Cerebellar nuclear complex (tissue), 1 donor: Measurements from ENCODE around the gene KCNG2.

Experiments used
- DNase-seq, 2 experiments: peaks; one replicate each; lab custom pipeline; 2025; lab: John Stamatoyannopoulos, UW

KCNG2 gene

GRCh38 chr18:79819064-79819967 lies 21.6 kb downstream of the KCNG2 start:
- no peak for DNase-seq

- DNase-seq: no peak
Observed at GRCh38 chr18:79819968-79820351, 22.2 kb downstream of the KCNG2 start.

GRCh38 chr18:79823120-79823519 lies 25.4 kb downstream of the KCNG2 start:
- no peak for DNase-seq

GRCh38 chr18:79825913-79826312 lies 28.2 kb downstream of the KCNG2 start:
- no peak for DNase-seq

- no peak for DNase-seq
Observed at GRCh38 chr18:79826966-79827365, 29.2 kb downstream of the KCNG2 start.

- no peak for DNase-seq
Observed at GRCh38 chr18:79828258-79828657, 30.5 kb downstream of the KCNG2 start.

GRCh38 chr18:79829136-79829854 lies 31.6 kb downstream of the KCNG2 start:
- no peak for DNase-seq

GRCh38 chr18:79832169-79832568 lies 34.4 kb downstream of the KCNG2 start:
- DNase-seq: no peak

- DNase-seq: no peak
Observed at GRCh38 chr18:79834834-79835233, 37.1 kb downstream of the KCNG2 start.

- no peak for DNase-seq
Observed at GRCh38 chr18:79841936-79842335, 44.2 kb downstream of the KCNG2 start.

GRCh38 chr18:79844999-79845563 lies 47.3 kb downstream of the KCNG2 start:
- DNase-seq: no peak

- no peak for DNase-seq
Observed at GRCh38 chr18:79846936-79847557, 49.3 kb downstream of the KCNG2 start.

- DNase-seq: no peak
Observed at GRCh38 chr18:79847606-79848293, 50.0 kb downstream of the KCNG2 start.

GRCh38 chr18:79848294-79848578 lies 50.5 kb downstream of the KCNG2 start:
- no peak for DNase-seq

GRCh38 chr18:79848579-79849327 lies 51.0 kb downstream of the KCNG2 start:
- DNase-seq: no peak

GRCh38 chr18:79849328-79850207 lies 51.8 kb downstream of the KCNG2 start:
- no peak for DNase-seq

GRCh38 chr18:79850731-79851130 lies 53.0 kb downstream of the KCNG2 start:
- DNase-seq: no peak

GRCh38 chr18:79851489-79851888 lies 53.8 kb downstream of the KCNG2 start:
- DNase-seq: no peak

GRCh38 chr18:79851950-79852349 lies 54.2 kb downstream of the KCNG2 start:
- no peak for DNase-seq

- no peak for DNase-seq
Observed at GRCh38 chr18:79852561-79853302, 55.0 kb downstream of the KCNG2 start.
